GM23338 (cell line): ENCODE data around the gene GGPS1.

Experiments
- CREB1 ChIP-seq: fragments of 250-450 bp; sonication (Bioruptor Pico); IDR thresholded peaks from 2 replicates; pipeline ENCODE4 v1.5.0; 2020; ENCODE audit warnings: low read depth, mild to moderate bottlenecking, moderate library complexity
- CTCF ChIP-seq, 2 experiments: fragments of 200-600 bp in 1 of 2; sonication (generic) in 1 of 2; conservative IDR thresholded peaks; 2 replicates each; pipeline versions ENCODE4 v1.5.1 to v1.6.1; 2016 to 2017; ENCODE audit warnings: antibody characterized with exemption in 2 of 2, low read depth in 2 of 2, mild to moderate bottlenecking in 2 of 2, moderate library complexity in 1 of 2
- ETS1 ChIP-seq: IDR thresholded peaks from 2 replicates; pipeline ENCODE4 v1.6.1; 2016; ENCODE audit warnings: antibody characterized with exemption
- EZH2 ChIP-seq: fragments of 200-600 bp; sonication (generic); IDR thresholded peaks from one replicate; pipeline ENCODE4 v1.8.0; 2017; ENCODE audit warnings: antibody characterized with exemption, mild to moderate bottlenecking, low read depth; ENCODE audit not compliant: unreplicated experiment
- EZH2phosphoT487 ChIP-seq: fragments of 200-600 bp; sonication (generic); IDR thresholded peaks from one replicate; pipeline ENCODE4 v1.8.1; 2018; ENCODE audit warnings: antibody characterized with exemption; ENCODE audit not compliant: unreplicated experiment
- JUNB ChIP-seq: IDR thresholded peaks from one replicate; pipeline ENCODE4 v1.6.1; 2016; ENCODE audit warnings: antibody characterized with exemption; ENCODE audit not compliant: unreplicated experiment
- POLR2AphosphoS5 ChIP-seq: IDR thresholded peaks from 2 replicates; pipeline ENCODE4 v1.6.1; 2016; ENCODE audit warnings: antibody characterized with exemption, low read depth
- REST ChIP-seq: IDR thresholded peaks from one replicate; pipeline ENCODE4 v1.6.1; 2018; ENCODE audit warnings: antibody characterized with exemption; ENCODE audit not compliant: unreplicated experiment
- ZNF114 ChIP-seq: fragments of 250-450 bp; sonication (Bioruptor Pico); IDR thresholded peaks from 2 replicates; pipeline ENCODE4 v1.5.0; 2020; ENCODE audit warnings: mild to moderate bottlenecking, moderate library complexity
- ZNF331 ChIP-seq: fragments of 250-450 bp; sonication (Bioruptor Pico); IDR thresholded peaks from 2 replicates; pipeline ENCODE4 v1.5.0; 2020; ENCODE audit warnings: low read depth, mild to moderate bottlenecking, moderate library complexity

- TF ChIP-seq CTCF (conservative IDR thresholded peaks at IDR 0.05; ENCODE audit: low read depth in 2 of 2) (no peak), POLR2AphosphoS5 (no peak), EZH2 (no peak), REST (no peak), JUNB (no peak), ETS1 (no peak), ZNF331 (CRISPR knock-in tag) (no peak), EZH2phosphoT487 (no peak), CREB1 (CRISPR knock-in tag) (no peak), ZNF114 (CRISPR knock-in tag) (no peak)
These were observed 23.1 kb downstream of the GGPS1 start for GRCh38 chr1:235351441-235351840.
